GM12873 (cell line): ENCODE data around the gene RAPGEF4.
A peak's percentile ranks its signal among the peaks of the same experiment; 100 is the strongest.

Experiments used
- CTCF ChIP-seq: IDR thresholded peaks from 2 replicates; pipeline ENCODE4 v1.5.1; 2012; ENCODE audit warnings: low read depth, mild to moderate bottlenecking, moderate library complexity, low read length, control low read depth; ENCODE audit not compliant: insufficient read depth; ENCODE audit errors: missing control alignments

Gene RAPGEF4

GRCh38 chr2:172965433-172966212 is 230.0 kb downstream of the RAPGEF4 start:
- TF ChIP-seq CTCF = no peak

GRCh38 chr2:172967036-172967982 is 231.7 kb downstream of the RAPGEF4 start:
- TF ChIP-seq CTCF = no peak

GRCh38 chr2:172968061-172968469 is 232.4 kb downstream of the RAPGEF4 start:
- TF ChIP-seq CTCF = no peak

GRCh38 chr2:172969166-172969565 is 233.5 kb downstream of the RAPGEF4 start:
- TF ChIP-seq CTCF = no peak

- no peak for TF ChIP-seq CTCF
These were observed 234.0 kb downstream of the RAPGEF4 start for GRCh38 chr2:172969609-172970008.

- TF ChIP-seq CTCF = no peak
These were observed 235.0 kb downstream of the RAPGEF4 start for GRCh38 chr2:172970660-172971059.

- TF ChIP-seq CTCF = peak; percentile 89
These were observed 236.5 kb downstream of the RAPGEF4 start for GRCh38 chr2:172972005-172972619.
